SKM-1 treated with dmso at 0.1 percent for 144 hours (cell line): Measurements from ENCODE around the gene TARM1.

ENCODE experiments used
- DNase-seq: peaks from one replicate; lab custom pipeline; 2025; ENCODE audit not compliant: unreplicated experiment; lab: John Stamatoyannopoulos, UW

TARM1 gene

GRCh38 chr19:54081032-54081431 is at the start of gene TARM1:
TSS of gene TARM1 (minus strand) at chr19:54081365. CDS start at chr19:54081340, 25 bp downstream.
- no peak for DNase-seq

GRCh38 chr19:54129617-54129996 is 48.4 kb upstream of the TARM1 start:
- DNase-seq = no peak

- no peak for DNase-seq
These were observed 47.8 kb upstream of the TARM1 start for GRCh38 chr19:54128796-54129616.

GRCh38 chr19:54128441-54128725 is 47.2 kb upstream of the TARM1 start:
- no peak for DNase-seq

- no peak for DNase-seq
These were observed 46.7 kb upstream of the TARM1 start for GRCh38 chr19:54127688-54128440.

GRCh38 chr19:54125713-54126112 is 44.5 kb upstream of the TARM1 start:
- DNase-seq = no peak

GRCh38 chr19:54124393-54124792 is 43.2 kb upstream of the TARM1 start:
- no peak for DNase-seq

GRCh38 chr19:54123682-54124081 is 42.5 kb upstream of the TARM1 start:
- no peak for DNase-seq

- DNase-seq = no peak
These were observed 40.1 kb upstream of the TARM1 start for GRCh38 chr19:54121259-54121658.

- peak; percentile 81 for DNase-seq
These were observed 34.2 kb upstream of the TARM1 start, which contains the start of the genes PRPF31 and TFPT for GRCh38 chr19:54115109-54116063. TSS of gene PRPF31 (plus strand) at chr19:54115754. CDS start at chr19:54118279, 2,525 bp downstream. TSS of gene TFPT (minus strand) at chr19:54115657. CDS start at chr19:54115269, 388 bp downstream.

- no peak for DNase-seq
These were observed 33.4 kb upstream of the TARM1 start for GRCh38 chr19:54114340-54115108.

GRCh38 chr19:54109651-54110050 is 28.5 kb upstream of the TARM1 start:
- DNase-seq = no peak

- DNase-seq = no peak
These were observed 27.3 kb upstream of the TARM1 start for GRCh38 chr19:54108496-54108895.

- DNase-seq = no peak
These were observed 26.8 kb upstream of the TARM1 start for GRCh38 chr19:54107876-54108490.

- DNase-seq = no peak
These were observed 25.6 kb upstream of the TARM1 start for GRCh38 chr19:54106716-54107115.

- DNase-seq = no peak
These were observed 24.6 kb upstream of the TARM1 start for GRCh38 chr19:54105796-54106195.

GRCh38 chr19:54104998-54105715 is 24.0 kb upstream of the TARM1 start:
- DNase-seq = no peak

GRCh38 chr19:54102421-54103169 is 21.4 kb upstream of the TARM1 start, which contains the start of gene NDUFA3:
TSS of gene NDUFA3 (plus strand) at chr19:54102855. CDS start at chr19:54102879, 24 bp downstream.
- peak; percentile 78 for DNase-seq
